ENCODE results near the gene SLC17A9. TPM values are rescaled to one million over a fixed set of nuclear protein-coding genes. Genes with fewer than 3 reads are reported as not detected.

The SLC17A9 gene
- total and polyA plus RNA-seq, 5 donors, result 1.5 to 4.8 (median 2.5) TPM

DNA sequence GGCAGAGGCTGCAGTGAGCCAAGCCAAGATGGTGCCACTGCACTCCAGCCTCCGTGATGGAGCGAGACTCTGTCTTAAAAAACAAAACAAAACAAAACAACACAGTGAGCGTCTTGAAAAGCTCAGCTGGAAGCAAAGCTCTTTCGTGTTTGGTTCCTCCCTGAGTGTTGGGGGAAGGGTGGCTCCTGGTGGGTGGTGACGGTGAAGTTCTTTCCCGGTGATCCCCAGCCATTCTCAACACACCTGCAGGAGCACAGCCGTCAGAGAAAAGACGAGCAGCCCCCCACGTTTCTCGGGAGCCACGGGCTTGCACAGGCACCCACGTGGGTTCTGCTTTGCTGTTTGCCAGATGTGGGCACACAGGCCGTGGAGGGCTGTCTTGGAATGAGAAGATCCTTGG is 51.0 kb downstream of the SLC17A9 start:
- Histone ChIP-seq H3K4me1 (ENCODE audit: control insufficient read depth, insufficient read depth, low read length) (no peaks in the 10 kb centered on the region), H3K9me3 (ENCODE audit: control insufficient read depth, low read length) (no peaks in the 10 kb centered on the region), H3K27ac (ENCODE audit: low read length) (no peak overlapping the region), H3K4me3 (ENCODE audit: low read length) (no peak overlapping the region), H3K27me3 (ENCODE audit: control insufficient read depth, insufficient read depth) (no peaks in the 10 kb centered on the region)
- 18% methylated on average over 13 of the region's 13 CpGs for WGBS
- peak in 1 of 3 donors; percentile 3 for DNase-seq
- intact Hi-C loops (cut with DNase I), result no loop called here
- ATAC-seq, result no peak

DNA sequence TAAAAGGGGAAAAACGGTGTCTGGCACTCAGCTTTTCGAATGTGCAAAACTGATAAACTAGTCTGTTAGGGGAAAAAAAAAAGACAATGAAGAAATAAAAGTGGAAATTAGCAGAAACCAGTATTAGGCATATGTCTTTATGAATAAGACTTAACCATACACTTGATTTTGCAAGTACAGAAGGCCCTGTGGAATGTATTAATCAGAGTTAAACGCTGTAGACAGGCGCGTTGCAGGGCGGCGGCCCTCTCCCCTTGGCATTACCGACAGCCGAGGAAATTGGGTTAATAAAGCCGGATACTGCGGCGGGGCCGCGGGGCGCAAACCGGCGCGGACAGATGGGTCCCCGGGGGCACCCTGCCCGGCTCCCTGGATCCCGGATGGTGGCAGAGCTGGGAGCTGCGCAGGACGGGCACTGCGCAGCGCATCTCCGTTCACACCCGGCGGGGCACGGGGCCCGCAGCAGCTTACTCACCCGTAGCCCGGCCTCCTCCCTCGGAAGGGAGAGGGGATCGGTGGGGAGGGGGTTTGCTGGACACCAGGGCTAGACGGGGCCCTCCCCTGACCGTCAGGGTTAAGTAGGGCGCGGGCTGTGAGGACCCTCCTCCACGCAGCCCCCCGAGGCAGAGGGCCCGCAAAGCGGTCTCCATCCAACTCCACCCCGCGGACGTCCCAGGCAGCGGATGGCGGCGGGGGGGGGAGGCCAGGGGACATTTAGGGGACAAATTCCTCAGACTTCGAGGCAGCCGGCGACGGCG is 52.3 kb downstream of the SLC17A9 start:
- intact Hi-C loops (cut with DNase I), result loop anchor here in 3 of 4 donors (5.0 kb wide), 3 partner anchors 107 to 132 kb away; no protein-coding TSS in a partner anchor

DNA sequence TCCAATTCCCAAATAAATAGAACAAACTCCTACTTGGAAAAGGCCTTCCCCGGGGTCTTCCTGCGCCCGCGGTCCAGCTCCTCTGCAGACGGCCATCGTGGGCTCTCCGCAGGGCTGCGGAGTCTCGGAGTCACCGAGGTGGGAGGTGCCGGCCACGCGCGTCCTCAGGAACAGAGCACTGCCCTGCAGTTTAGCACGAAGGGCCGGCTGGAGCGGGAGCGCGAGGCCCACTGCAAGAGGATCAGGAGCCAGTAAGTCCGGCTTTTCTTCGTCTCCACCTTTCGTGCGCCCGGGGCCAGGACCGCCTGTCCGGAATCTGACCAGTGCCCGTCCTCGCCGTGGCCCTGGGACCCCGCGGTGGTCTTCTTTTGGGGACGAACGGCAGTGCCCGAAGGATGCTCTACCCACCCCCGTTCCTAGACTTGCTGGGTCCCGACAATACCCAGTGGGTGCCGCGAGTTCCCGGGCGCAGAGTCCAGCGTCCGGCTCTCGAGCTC is 52.9 kb downstream of the SLC17A9 start:
- Histone ChIP-seq H3K4me3 (ENCODE audit: low read length) (no peak overlapping the region), H3K4me1 (ENCODE audit: control insufficient read depth, insufficient read depth, low read length) (no peaks in the 10 kb centered on the region), H3K27me3 (ENCODE audit: control insufficient read depth, insufficient read depth) (no peaks in the 10 kb centered on the region), H3K27ac (ENCODE audit: low read length) (no peak overlapping the region), H3K9me3 (ENCODE audit: control insufficient read depth, low read length) (no peaks in the 10 kb centered on the region)
- intact Hi-C loops (cut with DNase I), result loop anchor here in 3 of 4 donors (5.0 kb wide), 3 partner anchors 108 to 133 kb away; no protein-coding TSS in a partner anchor
- peak in 2 of 3 donors; percentile 12 to 44 for DNase-seq
- 3% methylated on average over 43 of the region's 43 CpGs for WGBS
- ATAC-seq, result no peak

More for the DNA sequence above, 52.3 kb downstream of the SLC17A9 start:
- Histone ChIP-seq H3K4me3 (ENCODE audit: low read length) (no peak overlapping the region), H3K9me3 (ENCODE audit: control insufficient read depth, low read length) (no peaks in the 10 kb centered on the region), H3K27ac (ENCODE audit: low read length) (no peak overlapping the region), H3K27me3 (ENCODE audit: control insufficient read depth, insufficient read depth) (no peaks in the 10 kb centered on the region), H3K4me1 (ENCODE audit: control insufficient read depth, insufficient read depth, low read length) (no peaks in the 10 kb centered on the region)
- peak in 2 of 3 donors; percentile 33 to 43 for DNase-seq
- ATAC-seq, result no peak
- 5% methylated on average over 53 of the region's 53 CpGs for WGBS

DNA sequence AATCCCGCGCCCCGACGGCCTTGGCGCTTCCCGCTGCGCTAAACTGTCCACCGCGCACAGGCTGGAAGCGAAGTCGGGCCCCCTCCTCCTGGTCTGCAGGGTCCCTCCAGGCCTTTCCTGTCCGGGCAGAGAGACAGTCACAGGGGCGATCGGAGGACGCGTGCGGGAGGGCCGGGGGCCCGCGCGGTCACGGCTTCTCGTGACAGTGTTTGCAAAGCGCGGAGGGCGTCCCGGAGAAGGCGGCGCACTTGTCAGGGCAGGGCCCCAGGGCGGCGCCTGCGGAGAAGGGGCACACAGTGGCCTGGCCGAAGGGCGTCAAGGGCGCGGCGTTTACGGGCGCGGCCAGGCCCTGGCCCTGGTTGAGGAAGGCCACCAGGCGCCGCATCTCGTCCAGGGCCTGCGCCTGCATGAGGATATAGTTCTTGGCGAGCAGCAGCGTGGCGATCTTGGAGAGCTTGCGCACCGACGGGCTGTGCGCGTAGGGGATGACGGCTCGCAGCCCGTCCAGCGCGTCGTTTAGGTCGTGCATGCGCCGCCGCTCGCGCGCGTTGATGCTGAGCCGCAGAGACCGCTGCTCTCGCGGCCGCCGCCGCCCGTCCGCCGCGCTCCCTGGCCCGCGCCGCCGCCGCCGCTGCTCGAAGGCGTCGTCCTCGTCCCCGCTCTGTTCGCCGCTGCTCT is 53.5 kb downstream of the SLC17A9 start:
- DNase-seq, result peak in 1 of 3 donors; percentile 32
- no peaks in the 10 kb centered on the region for H3K9me3 ChIP-seq (ENCODE audit: control insufficient read depth, low read length)
- H3K4me3 ChIP-seq (ENCODE audit: low read length), result no peak overlapping the region
- H3K27ac ChIP-seq (ENCODE audit: low read length), result no peak overlapping the region
- no peaks in the 10 kb centered on the region for H3K27me3 ChIP-seq (ENCODE audit: control insufficient read depth, insufficient read depth)
- intact Hi-C loops (cut with DNase I), result loop anchor here in 3 of 4 donors (5.0 kb wide), 3 partner anchors 109 to 134 kb away; no protein-coding TSS in a partner anchor
- H3K4me1 ChIP-seq (ENCODE audit: control insufficient read depth, insufficient read depth, low read length), result no peaks in the 10 kb centered on the region
- ATAC-seq, result no peak
- 2% methylated on average over 90 of the region's 90 CpGs for WGBS

DNA sequence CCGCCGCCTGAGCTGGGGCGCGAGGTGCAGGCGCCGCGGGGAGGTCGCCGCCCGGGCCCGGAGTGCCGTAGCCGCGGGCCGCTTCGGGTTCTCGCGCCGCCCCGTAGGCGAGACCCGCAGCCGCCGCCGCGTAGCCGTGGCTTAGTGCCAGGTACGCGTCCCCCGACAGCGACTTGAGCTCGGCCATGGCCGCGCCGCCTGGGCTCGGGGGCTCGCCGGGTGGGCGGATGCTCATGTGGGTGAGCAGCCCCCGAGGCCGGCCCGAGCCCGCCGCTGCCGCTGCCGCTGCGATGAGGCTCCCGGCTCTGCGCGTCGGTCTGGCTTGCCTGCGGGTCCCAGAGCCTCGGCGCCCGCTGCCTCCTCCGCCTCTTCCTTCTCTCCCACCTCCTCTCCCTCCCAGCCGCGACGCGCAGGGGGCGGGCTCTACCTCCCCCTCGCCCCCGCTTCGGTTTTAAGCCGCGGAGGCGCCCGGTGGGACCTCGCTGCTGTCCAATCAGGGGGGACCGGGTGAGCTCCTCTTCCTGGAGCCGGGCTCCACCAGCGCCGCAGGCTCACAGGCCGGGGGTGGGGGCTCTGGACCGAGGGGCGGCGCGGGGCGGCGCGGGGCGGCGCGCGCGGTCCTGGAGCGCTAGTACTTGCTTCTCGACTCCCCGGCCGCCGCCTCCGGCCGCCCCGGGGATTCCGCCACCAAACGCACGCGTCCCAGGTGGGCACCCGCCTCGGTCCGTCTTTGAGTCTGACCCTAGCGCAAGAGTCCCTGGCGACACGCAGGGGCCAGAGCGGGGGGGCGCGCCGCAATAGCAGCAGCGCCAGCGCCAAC is 54.2 kb downstream of the SLC17A9 start, which contains the start of gene BHLHE23:
Gene BHLHE23 (minus strand): TSS at position 425 of the 820 bp plus-strand sequence. CDS start 190 bp downstream, at position 235.
- intact Hi-C loops (cut with DNase I), result loop anchor here in 3 of 4 donors (5.0 kb wide), 3 partner anchors 109 to 134 kb away; no protein-coding TSS in a partner anchor
- H3K9me3 ChIP-seq (ENCODE audit: control insufficient read depth, low read length), result no peaks in the 10 kb centered on the region
- no peak for ATAC-seq
- no peaks in the 10 kb centered on the region for H3K27me3 ChIP-seq (ENCODE audit: control insufficient read depth, insufficient read depth)
- 1% methylated on average over 110 of the region's 110 CpGs for WGBS
- H3K4me1 ChIP-seq (ENCODE audit: control insufficient read depth, insufficient read depth, low read length), result no peaks in the 10 kb centered on the region
- H3K4me3 ChIP-seq (ENCODE audit: low read length), result peak within 1 kb of the TSS; percentile 11
- H3K27ac ChIP-seq (ENCODE audit: low read length), result no peak within 1 kb of the TSS
- DNase-seq, result peak in 1 of 3 donors; percentile 50

DNA sequence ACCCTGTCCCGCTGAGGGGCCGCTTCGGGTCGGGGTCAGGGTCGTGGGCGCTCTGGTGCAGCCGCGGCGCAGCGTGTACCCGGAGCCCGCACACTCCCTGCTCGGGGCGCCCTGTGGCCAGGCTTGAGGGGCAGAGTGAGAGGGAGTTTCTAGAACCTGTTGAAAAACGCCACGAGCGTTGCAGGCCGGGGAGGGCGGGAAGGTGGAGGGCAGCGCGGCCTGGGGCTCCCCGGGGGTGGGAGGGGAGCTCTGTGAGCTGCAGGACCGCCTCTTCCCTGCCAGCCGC is 54.8 kb downstream of the SLC17A9 start:
- H3K4me3 ChIP-seq (ENCODE audit: low read length), result no peak overlapping the region
- no peaks in the 10 kb centered on the region for H3K4me1 ChIP-seq (ENCODE audit: control insufficient read depth, insufficient read depth, low read length)
- ATAC-seq, result no peak
- H3K27ac ChIP-seq (ENCODE audit: low read length), result no peak overlapping the region
- peak in 1 of 3 donors; percentile 46 for DNase-seq
- no peaks in the 10 kb centered on the region for H3K27me3 ChIP-seq (ENCODE audit: control insufficient read depth, insufficient read depth)
- 3% methylated on average over 24 of the region's 24 CpGs for WGBS
- intact Hi-C loops (cut with DNase I), result loop anchor here in 3 of 4 donors (5.0 kb wide), 3 partner anchors 110 to 135 kb away; no protein-coding TSS in a partner anchor
- no peaks in the 10 kb centered on the region for H3K9me3 ChIP-seq (ENCODE audit: control insufficient read depth, low read length)

DNA sequence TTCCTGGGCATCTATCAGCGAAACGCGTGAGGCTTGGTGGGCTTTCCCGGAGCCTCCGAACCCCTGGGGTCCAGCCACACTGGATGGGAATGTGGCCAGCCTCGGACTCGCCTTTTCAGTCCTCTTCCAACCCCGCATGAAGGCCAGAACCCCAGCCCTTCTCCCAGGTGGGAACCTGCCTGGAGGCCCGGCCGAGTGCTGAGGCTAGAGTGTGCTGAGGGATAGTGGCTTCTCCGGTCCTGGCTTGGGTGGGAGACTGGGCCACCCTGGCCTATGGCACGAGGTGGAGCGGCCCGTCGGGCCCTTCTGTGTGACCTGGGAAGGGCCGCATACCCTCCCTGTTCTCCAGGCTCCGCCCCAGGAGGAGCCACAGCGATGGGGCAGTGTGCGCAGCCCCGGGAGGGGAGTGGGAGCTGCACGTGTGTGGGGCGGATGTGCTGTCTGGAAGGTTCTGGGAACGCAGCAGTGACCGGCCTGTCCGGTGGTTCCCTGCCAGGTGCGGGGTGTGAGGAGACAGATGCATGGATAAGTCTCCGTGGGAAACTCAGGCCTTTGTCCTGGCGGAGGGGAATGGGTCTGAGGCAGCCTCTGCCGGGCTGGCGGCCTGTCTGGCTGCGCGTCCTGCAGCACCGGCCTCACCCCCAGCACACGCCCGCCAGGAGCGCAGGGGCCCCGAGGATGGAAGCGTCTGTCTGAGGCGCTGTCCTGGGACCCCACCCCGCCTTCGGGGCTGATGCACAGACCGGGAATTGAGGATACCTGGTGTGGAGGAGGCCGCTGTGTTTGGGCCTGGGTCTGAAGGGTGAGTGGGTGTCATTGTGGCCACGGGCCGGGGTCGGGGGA is 55.4 kb downstream of the SLC17A9 start:
- intact Hi-C loops (cut with DNase I), result loop anchor here in 3 of 4 donors (2.0 to 5.0 kb wide), 4 partner anchors 35 to 136 kb away; no protein-coding TSS in a partner anchor
- 12% methylated on average over 46 of the region's 46 CpGs for WGBS
- no peak overlapping the region for H3K27ac ChIP-seq (ENCODE audit: low read length)
- no peaks in the 10 kb centered on the region for H3K27me3 ChIP-seq (ENCODE audit: control insufficient read depth, insufficient read depth)
- H3K4me1 ChIP-seq (ENCODE audit: control insufficient read depth, insufficient read depth, low read length), result no peaks in the 10 kb centered on the region
- peaks cover 2% of the 10 kb centered on the region for H3K9me3 ChIP-seq (ENCODE audit: control insufficient read depth, low read length)
- DNase-seq, result peak in 2 of 3 donors; percentile 43 to 48
- no peak for ATAC-seq
- no peak overlapping the region for H3K4me3 ChIP-seq (ENCODE audit: low read length)

DNA sequence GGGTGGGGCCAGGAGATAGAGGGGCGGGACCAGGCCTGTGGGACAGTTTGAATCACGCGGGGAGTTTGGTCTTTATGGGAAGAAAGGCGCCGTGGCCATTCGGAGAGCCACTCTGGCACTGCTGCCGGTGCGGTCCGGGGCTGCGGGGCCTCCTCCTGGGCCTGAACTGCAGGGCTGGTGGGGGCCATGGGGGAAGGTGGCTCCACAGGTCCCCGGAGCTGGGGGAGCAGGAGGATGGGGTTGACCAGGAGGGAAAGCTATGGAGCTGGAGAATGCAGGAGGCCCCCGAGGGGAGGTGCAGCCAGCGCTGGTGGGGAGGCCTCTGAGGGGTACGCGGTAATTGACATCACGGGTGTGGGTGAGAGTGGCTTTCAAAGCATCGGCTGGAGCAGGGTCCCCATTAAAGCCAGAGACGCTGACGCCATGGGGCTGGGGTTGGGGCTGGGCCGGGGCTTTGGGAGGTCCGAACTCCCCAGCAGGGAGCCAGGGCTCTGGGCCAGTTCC is 56.1 kb downstream of the SLC17A9 start:
- ATAC-seq (peak in 1 of 2 donors; percentile 16), DNase-seq (peak in 1 of 3 donors; percentile 32)
- WGBS, result 9% methylated on average over 21 of the region's 21 CpGs
- Histone ChIP-seq H3K27me3 (ENCODE audit: control insufficient read depth, insufficient read depth) (no peaks in the 10 kb centered on the region), H3K4me3 (ENCODE audit: low read length) (no peak overlapping the region), H3K27ac (ENCODE audit: low read length) (no peak overlapping the region), H3K4me1 (ENCODE audit: control insufficient read depth, insufficient read depth, low read length) (no peaks in the 10 kb centered on the region), H3K9me3 (ENCODE audit: control insufficient read depth, low read length) (peaks cover 2% of the 10 kb centered on the region)
- intact Hi-C loops (cut with DNase I), result loop anchor here in 3 of 4 donors (2.0 to 5.0 kb wide), 4 partner anchors 36 to 136 kb away; no protein-coding TSS in a partner anchor

DNA sequence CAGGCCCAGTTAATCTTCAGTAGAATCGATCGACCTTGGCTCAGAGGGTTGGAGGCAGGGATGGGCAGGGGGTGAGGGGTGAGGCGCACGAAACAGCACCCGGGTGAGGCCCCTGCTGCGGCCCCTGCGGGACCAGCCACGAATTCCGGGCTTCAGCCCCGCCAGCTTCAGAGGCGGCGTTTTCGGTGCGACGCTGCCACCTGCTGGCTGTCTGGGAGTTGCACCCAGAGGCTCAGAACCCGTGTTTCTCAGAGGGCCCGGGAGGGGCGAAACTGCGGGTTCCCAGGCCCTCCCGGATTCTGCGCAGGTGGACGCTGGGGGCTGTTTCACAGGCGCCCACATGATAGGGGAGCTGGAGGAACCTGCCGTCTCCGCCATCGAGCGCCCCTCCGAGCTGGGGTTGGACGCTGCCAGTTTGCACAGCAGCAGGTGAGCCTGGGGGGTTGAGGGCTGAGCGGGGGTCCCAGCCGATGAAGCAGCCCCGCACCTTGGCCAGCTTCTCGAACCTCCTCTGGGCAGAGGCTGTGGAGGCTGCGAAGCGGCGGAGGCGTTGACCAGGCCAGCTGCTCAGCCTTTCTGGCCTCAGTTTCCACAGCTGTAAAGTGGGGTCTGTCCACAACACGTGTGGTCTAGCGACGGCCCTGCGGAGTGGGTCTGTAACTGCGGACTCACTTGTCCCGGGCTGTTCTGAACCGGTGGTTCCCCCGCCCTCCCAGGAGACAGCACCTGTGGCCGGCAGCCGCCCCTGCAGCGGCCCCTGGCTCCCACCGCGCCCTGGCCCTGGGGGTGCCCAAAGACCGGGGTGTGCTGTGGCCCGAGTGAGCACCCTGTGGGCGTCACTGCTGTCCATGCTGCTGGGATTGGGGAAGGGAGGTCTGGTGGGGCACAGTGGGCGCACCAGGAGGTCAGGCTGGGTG is 56.8 kb downstream of the SLC17A9 start:
- H3K27me3 ChIP-seq (ENCODE audit: control insufficient read depth, insufficient read depth), result no peaks in the 10 kb centered on the region
- peak; percentile 74 to 91 (median 89) for DNase-seq
- H3K4me1 ChIP-seq (ENCODE audit: control insufficient read depth, insufficient read depth, low read length), result no peaks in the 10 kb centered on the region
- peaks cover 5% of the 10 kb centered on the region for H3K9me3 ChIP-seq (ENCODE audit: control insufficient read depth, low read length)
- WGBS, result 7% methylated on average over 54 of the region's 54 CpGs
- no peak overlapping the region for H3K27ac ChIP-seq (ENCODE audit: low read length)
- H3K4me3 ChIP-seq (ENCODE audit: low read length), result no peak overlapping the region
- ATAC-seq, result peak; percentile 78 to 86
- intact Hi-C loops (cut with DNase I), result loop anchor here in 3 of 4 donors (2.0 to 5.0 kb wide), 4 partner anchors 37 to 137 kb away; no protein-coding TSS in a partner anchor

All from right cardiac atrium (tissue), 5 donors.